HepG2 (cell line): ENCODE results near the gene NELL1. TPM values are rescaled to one million over a fixed set of nuclear protein-coding genes. Genes with fewer than 3 reads are reported as not detected.

ENCODE experiments used
- ATAC-seq: fragments of 200-7000 bp; cut with Tn5 transposase; 3 replicates; pipeline ENCODE4 v1.9.1; 2020; ENCODE audit warnings: mild to moderate bottlenecking, moderate library complexity
- BruUV-seq: library from RNA; stranded (reverse); fragments of 400-500 nt; replicated peaks from 2 replicates; lab custom pipeline; 2021; lab: Mats Ljungman, UMichigan
- CTCF ChIA-PET: fragments of 300-600 bp; formaldehyde crosslinking; extraction: SDS; loops from one replicate; lab custom pipeline; 2021; ENCODE audit warnings: low total read pairs, inconsistent platforms, low intra/inter-chr PET ratio; lab: Yijun Ruan, JAX
- POLR2A ChIA-PET: fragments of 350-600 bp; sonication (Branson Sonifier 250); formaldehyde crosslinking; loops from one replicate; lab custom pipeline; 2020; ENCODE audit warnings: antibody characterized with exemption, inconsistent platforms; lab: Yijun Ruan, JAX
- DNase-seq: peaks from one replicate; pipeline ENCODE4 v3.0.0-alpha.2; 2015; ENCODE audit warnings: low spot score
- FAIRE-seq: peaks from 3 replicates; lab custom pipeline; 2011; peaks lifted over from hg19 to GRCh38; lab: Jason Lieb, UNC
- H2AFZ ChIP-seq: one replicate; pipeline ENCODE4 v1.6.1; 2011; ENCODE audit warnings: low read length, inconsistent platforms
- H3K27ac ChIP-seq: fragments of 300-600 bp; 3 replicates; pipeline ENCODE4 v1.8.0; 2011; ENCODE audit warnings: mixed run types, mild to moderate bottlenecking, mixed read lengths, low read length, inconsistent platforms; ENCODE audit not compliant: insufficient read depth; ENCODE audit errors: extremely low read length
- H3K27me3 ChIP-seq, 2 experiments: fragments of 200-600 bp in 1 of 2; 2 replicates in 1 of 2; 3 replicates in 1 of 2; pipeline versions ENCODE4 v1.6.0 to v1.8.0; 2011; ENCODE audit warnings: low read length in 2 of 2, mild to moderate bottlenecking in 2 of 2, moderate library complexity in 2 of 2, inconsistent platforms in 1 of 2; ENCODE audit not compliant: insufficient read depth in 2 of 2, control insufficient read depth in 1 of 2
- H3K36me3 ChIP-seq, 2 experiments: fragments of 200-600 bp in 1 of 2; replicated peaks in 1 of 2; 2 replicates in 1 of 2; 3 replicates in 1 of 2; pipeline versions ENCODE4 v1.5.1 to v1.8.0; 2011; ENCODE audit warnings: low read length in 2 of 2, inconsistent platforms in 1 of 2; ENCODE audit not compliant: insufficient read depth in 2 of 2, control insufficient read depth in 1 of 2
- H3K4me1 ChIP-seq: 2 replicates; pipeline ENCODE4 v1.5.1; 2012; ENCODE audit warnings: low read length, inconsistent platforms; ENCODE audit not compliant: insufficient read depth
- H3K4me2 ChIP-seq: 2 replicates; pipeline ENCODE4 v1.6.0; 2011; ENCODE audit warnings: low read depth, low read length, inconsistent platforms
- H3K4me3 ChIP-seq, 3 experiments: fragments of 200-600 bp in 1 of 3; sonication (generic), shearing (Covaris generic) in 1 of 3; replicated peaks in 1 of 3; 2 replicates each; pipeline ENCODE4 v1.5.1; 2011 to 2016; ENCODE audit warnings: low read length in 3 of 3, inconsistent platforms in 2 of 3, low read depth in 2 of 3, mild to moderate bottlenecking in 2 of 3, control low read depth in 1 of 3, mixed read lengths in 1 of 3; ENCODE audit not compliant: insufficient read depth in 1 of 3
- H3K79me2 ChIP-seq: one replicate; pipeline ENCODE4 v1.6.1; 2011; ENCODE audit warnings: low read length, inconsistent platforms; ENCODE audit not compliant: insufficient read depth
- H3K9ac ChIP-seq: 2 replicates; pipeline ENCODE4 v1.6.0; 2011; ENCODE audit warnings: mild to moderate bottlenecking, low read depth, low read length, inconsistent platforms; ENCODE audit not compliant: insufficient read depth
- H3K9me3 ChIP-seq: 2 replicates; pipeline ENCODE4 v1.5.1; 2012; ENCODE audit warnings: mild to moderate bottlenecking, low read length
- H4K20me1 ChIP-seq: 2 replicates; pipeline ENCODE4 v1.6.0; 2011; ENCODE audit warnings: inconsistent platforms, mild to moderate bottlenecking, low read length, moderate library complexity; ENCODE audit not compliant: insufficient read depth
- DPF2 ChIP-seq: sonication (generic); formaldehyde crosslinking; IDR thresholded peaks from 2 replicates; pipeline ENCODE4 v1.4.0; 2020; ENCODE audit warnings: mild to moderate bottlenecking, low read depth, missing genetic modification reagents, borderline replicate concordance
- EHMT2 ChIP-seq: fragments of 200-600 bp; sonication (generic); IDR thresholded peaks from 2 replicates; pipeline ENCODE4 v1.7.0; 2017; ENCODE audit warnings: antibody characterized with exemption, low read depth, low read length, borderline replicate concordance
- HOXA7 ChIP-seq: sonication (generic); formaldehyde crosslinking; IDR thresholded peaks from 2 replicates; pipeline ENCODE4 v1.8.1; 2022; ENCODE audit warnings: mild to moderate bottlenecking, missing genetic modification reagents, moderate library complexity
- SOX5 ChIP-seq: IDR thresholded peaks from 2 replicates; pipeline ENCODE4 v1.6.1; 2016; ENCODE audit warnings: borderline replicate concordance
- ZNF292 ChIP-seq: sonication (generic); formaldehyde crosslinking; IDR thresholded peaks from 2 replicates; pipeline ENCODE4 v1.8.1; 2022; ENCODE audit warnings: mild to moderate bottlenecking, low read depth, missing genetic modification reagents, borderline replicate concordance
- ZNF343 ChIP-seq: sonication (generic); formaldehyde crosslinking; IDR thresholded peaks from 2 replicates; pipeline ENCODE4 v1.4.0; 2020; ENCODE audit warnings: mild to moderate bottlenecking, missing genetic modification reagents
- ZNF354B ChIP-seq: sonication (generic); formaldehyde crosslinking; IDR thresholded peaks from 2 replicates; pipeline ENCODE4 v1.8.0; 2022; ENCODE audit warnings: mild to moderate bottlenecking, missing genetic modification reagents
- ZNF367 ChIP-seq: sonication (generic); formaldehyde crosslinking; IDR thresholded peaks from 2 replicates; pipeline ENCODE4 v1.4.0; 2020; ENCODE audit warnings: missing genetic modification reagents, borderline replicate concordance
- ZNF484 ChIP-seq: sonication (generic); formaldehyde crosslinking; IDR thresholded peaks from 2 replicates; pipeline ENCODE4 v1.5.1; 2020; ENCODE audit warnings: mild to moderate bottlenecking, low read depth, missing genetic modification reagents, borderline replicate concordance
- ZNF660 ChIP-seq: sonication (generic); formaldehyde crosslinking; IDR thresholded peaks from 2 replicates; pipeline ENCODE4 v1.5.1; 2020; ENCODE audit warnings: mild to moderate bottlenecking, low read depth, missing genetic modification reagents, borderline replicate concordance
- ZNF709 ChIP-seq: sonication (generic); formaldehyde crosslinking; IDR thresholded peaks from 2 replicates; pipeline ENCODE4 v1.5.0; 2020; ENCODE audit warnings: mild to moderate bottlenecking, missing genetic modification reagents
- WGBS: methylation state at CpG from one replicate; pipeline ENCODE4 v1.1.6; 2017; ENCODE audit warnings: low lambda C conversion rate; 5-methylcytosine and 5-hydroxymethylcytosine counted together
- in situ Hi-C: cut with HindIII; loops from 2 replicates; pipeline ENCODE4 v1.10.0; 2017; ENCODE audit warnings: low pct_unique_long_range_greater_than_20kb; ENCODE audit not compliant: extremely low pct_ligation_motif_present
- intact Hi-C: fragments of 100-400 bp; cut with micrococcal nuclease; formaldehyde crosslinking; loops from one replicate; pipeline ENCODE4 v1.10.0; 2022; ENCODE audit not compliant: unreplicated experiment
- polyA plus RNA-seq, 8 experiments: library from polyadenylated mRNA; depleted of rRNA in 3 of 8; stranded (reverse) in 7 of 8; unstranded in 1 of 8; fragments of >200 nt; fragmentation: Illumina TruSeq in 4 of 8; extraction: Trizol in 4 of 8; gene quantifications; 2 replicates each; pipeline versions ENCODE4 v1.2.1 to v1.2.3, GENCODE V29; 2011 to 2016; ENCODE audit warnings: low read depth in 4 of 8, missing spikeins in 1 of 8, mixed read lengths in 1 of 8; ENCODE audit not compliant: insufficient read depth in 1 of 8
- total RNA-seq, 5 experiments: library from RNA; depleted of rRNA; stranded (reverse); fragments of >200 nt; fragmentation: Illumina TruSeq; extraction: Trizol; gene quantifications; 2 replicates each; pipeline ENCODE4 v1.2.3, GENCODE V29; 2016; ENCODE audit warnings: low read depth in 1 of 5
- TF ChIP-seq, protein P1 (sequence below): sonication (generic); formaldehyde crosslinking; IDR thresholded peaks from 2 replicates; pipeline ENCODE4 v1.5.1; 2020; ENCODE audit warnings: mild to moderate bottlenecking, missing genetic modification reagents
- TF ChIP-seq, protein P2 (sequence below): sonication (generic); formaldehyde crosslinking; IDR thresholded peaks from 2 replicates; pipeline ENCODE4 v1.5.0; 2020; ENCODE audit warnings: missing genetic modification reagents
- TF ChIP-seq, protein P3 (sequence below): sonication (generic); formaldehyde crosslinking; IDR thresholded peaks from 2 replicates; pipeline ENCODE4 v1.8.0; 2022; ENCODE audit warnings: missing genetic modification reagents, mild to moderate bottlenecking, inconsistent platforms, borderline replicate concordance
- TF ChIP-seq, protein P4 (sequence below): sonication (generic); formaldehyde crosslinking; IDR thresholded peaks from 2 replicates; pipeline ENCODE4 v1.4.0; 2020; ENCODE audit warnings: missing genetic modification reagents

The NELL1 gene
- total and polyA plus RNA-seq, 2 of the 13 experiments (the other 11 are each of a cell fraction or from before 2014, with no cell fraction given): not detected

DNA sequence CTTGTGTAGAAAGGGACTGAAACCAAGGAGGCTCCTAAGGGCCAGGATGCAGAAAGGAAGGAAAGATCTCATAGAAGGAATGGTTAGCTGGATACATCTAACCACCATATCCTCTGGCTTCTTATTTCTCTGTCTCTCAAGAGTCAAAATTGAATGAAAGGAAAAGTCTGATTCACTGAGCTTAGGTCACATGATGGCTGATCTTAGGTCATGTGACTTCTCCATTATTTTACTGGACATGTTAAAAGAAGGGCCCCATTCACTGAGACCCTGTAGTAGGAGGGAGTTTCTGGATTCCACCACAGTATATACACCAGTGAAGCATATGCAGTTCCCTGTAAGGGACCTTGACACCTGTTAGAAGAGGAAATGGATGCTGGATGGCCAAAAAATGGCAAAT, 516.6 kb downstream of the NELL1 start (continued):
- TF ChIP-seq ZNF292 (CRISPR knock-in tag): no peak
- no peak for TF ChIP-seq ZNF484 (CRISPR knock-in tag)
- TF ChIP-seq, protein P1, sequence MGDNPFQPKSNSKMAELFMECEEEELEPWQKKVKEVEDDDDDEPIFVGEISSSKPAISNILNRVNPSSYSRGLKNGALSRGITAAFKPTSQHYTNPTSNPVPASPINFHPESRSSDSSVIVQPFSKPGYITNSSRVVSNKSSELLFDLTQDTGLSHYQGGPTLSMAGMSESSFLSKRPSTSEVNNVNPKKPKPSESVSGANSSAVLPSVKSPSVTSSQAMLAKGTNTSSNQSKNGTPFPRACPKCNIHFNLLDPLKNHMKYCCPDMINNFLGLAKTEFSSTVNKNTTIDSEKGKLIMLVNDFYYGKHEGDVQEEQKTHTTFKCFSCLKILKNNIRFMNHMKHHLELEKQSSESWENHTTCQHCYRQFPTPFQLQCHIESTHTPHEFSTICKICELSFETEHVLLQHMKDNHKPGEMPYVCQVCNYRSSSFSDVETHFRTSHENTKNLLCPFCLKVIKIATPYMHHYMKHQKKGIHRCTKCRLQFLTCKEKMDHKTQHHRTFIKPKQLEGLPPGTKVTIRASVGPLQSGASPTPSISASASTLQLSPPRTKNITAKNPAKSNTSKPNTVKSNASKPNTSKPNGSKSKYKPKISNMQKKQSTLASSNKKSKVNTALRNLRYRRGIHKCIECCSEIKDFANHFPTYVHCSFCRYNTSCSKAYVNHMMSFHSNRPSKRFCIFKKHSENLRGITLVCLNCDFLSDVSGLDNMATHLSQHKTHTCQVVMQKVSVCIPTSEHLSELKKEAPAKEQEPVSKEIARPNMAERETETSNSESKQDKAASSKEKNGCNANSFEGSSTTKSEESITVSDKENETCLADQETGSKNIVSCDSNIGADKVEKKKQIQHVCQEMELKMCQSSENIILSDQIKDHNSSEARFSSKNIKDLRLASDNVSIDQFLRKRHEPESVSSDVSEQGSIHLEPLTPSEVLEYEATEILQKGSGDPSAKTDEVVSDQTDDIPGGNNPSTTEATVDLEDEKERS (CRISPR knock-in tag): no peak
- TF ChIP-seq DPF2: no peak

DNA sequence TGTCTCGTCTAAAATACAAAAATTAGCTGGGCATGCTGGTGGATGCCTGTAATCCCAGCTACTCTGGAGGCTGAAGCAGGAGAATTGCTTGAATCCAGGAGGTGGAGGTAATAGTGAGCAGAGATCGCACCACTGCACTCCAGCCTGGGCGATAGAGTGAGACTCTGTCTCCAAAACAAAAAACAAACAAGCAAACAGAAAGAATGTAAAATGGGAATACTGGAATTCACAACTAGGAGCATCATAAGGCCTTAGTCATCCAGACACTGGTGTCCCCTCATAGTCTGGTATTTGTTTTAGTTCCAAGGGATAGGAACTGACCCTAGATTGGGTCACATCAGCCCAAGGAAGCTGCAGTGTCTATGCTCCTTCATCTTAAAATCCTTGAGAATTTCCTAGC, 520.8 kb downstream of the NELL1 start:
- H3K36me3 ChIP-seq: no peaks in the 10 kb centered on the region
- no peaks in the 10 kb centered on the region for H4K20me1 ChIP-seq
- POLR2A ChIA-PET: no interaction called here
- WGBS: 0% methylated on average over 3 of the region's 3 CpGs
- H3K27me3 ChIP-seq: no peaks in the 10 kb centered on the region
- FAIRE-seq (no peak), ATAC-seq (no peak), DNase-seq (no peak)
- no peak overlapping the region for H2AFZ ChIP-seq
- H3K27ac ChIP-seq: no peak overlapping the region
- BruUV-seq: no TSS peak
- no peak overlapping the region for H3K4me3 ChIP-seq
- H3K79me2 ChIP-seq: no peaks in the 10 kb centered on the region
- no peaks in the 10 kb centered on the region for H3K4me1 ChIP-seq
- CTCF ChIA-PET: no interaction called here
- no peak for TF ChIP-seq ZNF354B
- TF ChIP-seq, protein P2, sequence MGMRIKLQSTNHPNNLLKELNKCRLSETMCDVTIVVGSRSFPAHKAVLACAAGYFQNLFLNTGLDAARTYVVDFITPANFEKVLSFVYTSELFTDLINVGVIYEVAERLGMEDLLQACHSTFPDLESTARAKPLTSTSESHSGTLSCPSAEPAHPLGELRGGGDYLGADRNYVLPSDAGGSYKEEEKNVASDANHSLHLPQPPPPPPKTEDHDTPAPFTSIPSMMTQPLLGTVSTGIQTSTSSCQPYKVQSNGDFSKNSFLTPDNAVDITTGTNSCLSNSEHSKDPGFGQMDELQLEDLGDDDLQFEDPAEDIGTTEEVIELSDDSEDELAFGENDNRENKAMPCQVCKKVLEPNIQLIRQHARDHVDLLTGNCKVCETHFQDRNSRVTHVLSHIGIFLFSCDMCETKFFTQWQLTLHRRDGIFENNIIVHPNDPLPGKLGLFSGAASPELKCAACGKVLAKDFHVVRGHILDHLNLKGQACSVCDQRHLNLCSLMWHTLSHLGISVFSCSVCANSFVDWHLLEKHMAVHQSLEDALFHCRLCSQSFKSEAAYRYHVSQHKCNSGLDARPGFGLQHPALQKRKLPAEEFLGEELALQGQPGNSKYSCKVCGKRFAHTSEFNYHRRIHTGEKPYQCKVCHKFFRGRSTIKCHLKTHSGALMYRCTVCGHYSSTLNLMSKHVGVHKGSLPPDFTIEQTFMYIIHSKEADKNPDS: no peak
- TF ChIP-seq ZNF367 (CRISPR knock-in tag): no peak
- no peak for TF ChIP-seq SOX5 (CRISPR knock-in tag)
- TF ChIP-seq HOXA7: no peak
- TF ChIP-seq, protein P3, sequence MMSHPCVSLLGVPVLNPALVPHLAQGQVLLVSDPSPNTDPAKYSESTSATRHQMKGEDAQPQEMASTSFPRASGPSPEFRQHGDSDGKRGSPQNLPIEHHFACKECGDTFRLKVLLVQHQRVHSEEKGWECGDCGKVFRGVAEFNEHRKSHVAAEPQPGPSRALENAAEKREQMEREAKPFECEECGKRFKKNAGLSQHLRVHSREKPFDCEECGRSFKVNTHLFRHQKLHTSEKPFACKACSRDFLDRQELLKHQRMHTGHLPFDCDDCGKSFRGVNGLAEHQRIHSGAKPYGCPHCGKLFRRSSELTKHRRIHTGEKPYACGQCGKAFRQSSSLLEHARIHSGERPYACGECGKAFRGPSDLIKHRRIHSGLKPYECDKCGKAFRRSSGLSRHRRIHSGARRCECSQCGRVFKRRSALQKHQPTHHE (CRISPR knock-in tag): no peak
- TF ChIP-seq, protein P4, sequence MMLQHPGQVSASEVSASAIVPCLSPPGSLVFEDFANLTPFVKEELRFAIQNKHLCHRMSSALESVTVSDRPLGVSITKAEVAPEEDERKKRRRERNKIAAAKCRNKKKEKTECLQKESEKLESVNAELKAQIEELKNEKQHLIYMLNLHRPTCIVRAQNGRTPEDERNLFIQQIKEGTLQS (CRISPR knock-in tag): no peak
- no peak for TF ChIP-seq ZNF343
- TF ChIP-seq ZNF709: no peak
- TF ChIP-seq EHMT2: no peak
- TF ChIP-seq ZNF660 (CRISPR knock-in tag): no peak
- TF ChIP-seq, all 625 proteins: peak for 0
- no peak overlapping the region for H3K4me2 ChIP-seq
- H3K9ac ChIP-seq: no peak overlapping the region
- no peaks in the 10 kb centered on the region for H3K9me3 ChIP-seq
- intact Hi-C loops: no loop called here
- in situ Hi-C loops: no loop called here
